Cardiac muscle cell (in vitro differentiated cells and primary cell): ENCODE measurements around the gene KCNQ1. TPM values are rescaled to one million over a fixed set of nuclear protein-coding genes. Genes with fewer than 3 reads are reported as not detected.

Experiments
- DNase-seq, 2 donors: peaks; one replicate each; pipeline versions ENCODE4 v3.0.0 to v3.0.0-alpha.2; 2010 to 2017; ENCODE audit warnings: low read depth in 1 of 2, low spot score in 1 of 2
- H3K27ac ChIP-seq: fragments of 200-600 bp; sonication (generic); 2 replicates; pipeline ENCODE4 v1.5.1; 2016
- H3K27me3 ChIP-seq: fragments of 200-600 bp; sonication (generic); 2 replicates; pipeline ENCODE4 v1.6.0; 2016; ENCODE audit warnings: control low read depth
- H3K36me3 ChIP-seq: fragments of 200-600 bp; sonication (generic); 2 replicates; pipeline ENCODE4 v1.5.1; 2016; ENCODE audit warnings: control low read depth
- H3K4me1 ChIP-seq: fragments of 200-600 bp; sonication (generic); 2 replicates; pipeline ENCODE4 v1.8.1; 2017; ENCODE audit warnings: low read depth, mild to moderate bottlenecking, mixed run types
- H3K4me3 ChIP-seq: fragments of 200-600 bp; sonication (generic); 2 replicates; pipeline ENCODE4 v1.5.1; 2016; ENCODE audit warnings: mild to moderate bottlenecking
- H3K9me3 ChIP-seq: fragments of 200-600 bp; sonication (generic); 2 replicates; pipeline ENCODE4 v1.5.1; 2017; ENCODE audit warnings: low read depth, mild to moderate bottlenecking, control low read depth
- CTCF ChIP-seq: IDR thresholded peaks from 2 replicates; pipeline ENCODE4 v1.5.1; 2012; ENCODE audit warnings: low read depth, mild to moderate bottlenecking, low read length
- polyA plus RNA-seq: library from polyadenylated mRNA; unstranded; fragments of >200 nt; fragmentation: Nextera tagmentation; extraction: Ambion mirVana; gene quantifications from 2 replicates; pipeline ENCODE4 v1.2.1, GENCODE V29; 2016
- total RNA-seq: library from RNA; depleted of rRNA; stranded (reverse); fragments of >200 nt; gene quantifications from 2 replicates; pipeline ENCODE4 v1.2.3, GENCODE V29; 2016

The KCNQ1 gene
- total and polyA plus RNA-seq, 2 experiments from 2014 or later, result 13.9 to 18.6 TPM

GRCh38 chr11:2818503-2818902 lies 373.7 kb downstream of the KCNQ1 start:
- Histone ChIP-seq H3K27me3 (no peaks in the 10 kb centered on the region), H3K4me1 (peaks cover 2% of the 10 kb centered on the region), H3K36me3 (no peaks in the 10 kb centered on the region), H3K4me3 (no peak overlapping the region), H3K27ac (no peak overlapping the region), H3K9me3 (no peaks in the 10 kb centered on the region)
- no peak for TF ChIP-seq CTCF
- no peak for DNase-seq

GRCh38 chr11:2819316-2819715 lies 374.5 kb downstream of the KCNQ1 start:
- no peak overlapping the region for H3K27ac ChIP-seq
- no peaks in the 10 kb centered on the region for H3K36me3 ChIP-seq
- TF ChIP-seq CTCF, result no peak
- H3K9me3 ChIP-seq, result no peaks in the 10 kb centered on the region
- H3K4me1 ChIP-seq, result no peaks in the 10 kb centered on the region
- no peaks in the 10 kb centered on the region for H3K27me3 ChIP-seq
- DNase-seq, result no peak
- H3K4me3 ChIP-seq, result no peak overlapping the region

- H3K27ac ChIP-seq, result no peak overlapping the region
- H3K36me3 ChIP-seq, result no peaks in the 10 kb centered on the region
- H3K9me3 ChIP-seq, result no peaks in the 10 kb centered on the region
- DNase-seq, result no peak
- H3K27me3 ChIP-seq, result no peaks in the 10 kb centered on the region
- no peak for TF ChIP-seq CTCF
- no peaks in the 10 kb centered on the region for H3K4me1 ChIP-seq
- no peak overlapping the region for H3K4me3 ChIP-seq
These were observed 376.2 kb downstream of the KCNQ1 start for GRCh38 chr11:2820976-2821375.

GRCh38 chr11:2821891-2822290 lies 377.1 kb downstream of the KCNQ1 start:
- no peak overlapping the region for H3K27ac ChIP-seq
- H3K4me1 ChIP-seq, result no peaks in the 10 kb centered on the region
- no peaks in the 10 kb centered on the region for H3K36me3 ChIP-seq
- H3K4me3 ChIP-seq, result no peak overlapping the region
- DNase-seq, result no peak
- H3K9me3 ChIP-seq, result no peaks in the 10 kb centered on the region
- H3K27me3 ChIP-seq, result no peaks in the 10 kb centered on the region
- TF ChIP-seq CTCF, result no peak

- no peak overlapping the region for H3K4me3 ChIP-seq
- H3K9me3 ChIP-seq, result no peaks in the 10 kb centered on the region
- no peaks in the 10 kb centered on the region for H3K4me1 ChIP-seq
- H3K36me3 ChIP-seq, result no peaks in the 10 kb centered on the region
- H3K27me3 ChIP-seq, result no peaks in the 10 kb centered on the region
- DNase-seq, result no peak
- no peak for TF ChIP-seq CTCF
- no peak overlapping the region for H3K27ac ChIP-seq
These were observed 380.0 kb downstream of the KCNQ1 start for GRCh38 chr11:2824851-2825250.
